Neural crest cell (in vitro differentiated cells): ENCODE data around the gene TRIM46. TPM values are rescaled to one million over a fixed set of nuclear protein-coding genes. Genes with fewer than 3 reads are reported as not detected.
"Not testable (repeated sequence)": the region's sequence is repeated elsewhere in the genome, so short reads cannot be mapped to it uniquely, and the experiment has no call there.

Experiments used
- DNase-seq: peaks from one replicate; pipeline ENCODE4 v3.0.0; 2021; ENCODE audit warnings: low read depth, mixed read lengths, low spot score
- H3K27ac Mint-ChIP-seq: one replicate; pipeline ENCODE4 v1.8.0; 2021; ENCODE audit warnings: mild to moderate bottlenecking, mixed read lengths; ENCODE audit not compliant: unreplicated experiment
- H3K27me3 Mint-ChIP-seq: 2 replicates; pipeline ENCODE4 v1.8.0; 2021; ENCODE audit warnings: low read depth, mild to moderate bottlenecking, mixed read lengths
- H3K36me3 Mint-ChIP-seq: 2 replicates; pipeline ENCODE4 v1.8.0; 2021; ENCODE audit warnings: low read depth, mild to moderate bottlenecking, mixed read lengths
- H3K4me1 Mint-ChIP-seq: 2 replicates; pipeline ENCODE4 v1.8.0; 2021; ENCODE audit warnings: mixed read lengths
- H3K4me3 Mint-ChIP-seq: one replicate; pipeline ENCODE4 v1.8.0; 2021; ENCODE audit warnings: mild to moderate bottlenecking, mixed read lengths
- H3K9me3 Mint-ChIP-seq: 2 replicates; pipeline ENCODE4 v1.8.0; 2021; ENCODE audit warnings: mixed read lengths
- total RNA-seq: library from RNA; stranded (reverse); gene quantifications from 2 replicates; pipeline ENCODE4 v1.2.1, GENCODE V29; 2021
- TF ChIP-seq, protein P1 (sequence below): fragments of 200-600 bp; sonication (generic); conservative IDR thresholded peaks from 2 replicates; pipeline ENCODE4 v1.5.0; 2021; ENCODE audit warnings: antibody characterized with exemption, mild to moderate bottlenecking

The TRIM46 gene
- total RNA-seq, 1 donor from 2014 or later = 9.8 TPM

DNA sequence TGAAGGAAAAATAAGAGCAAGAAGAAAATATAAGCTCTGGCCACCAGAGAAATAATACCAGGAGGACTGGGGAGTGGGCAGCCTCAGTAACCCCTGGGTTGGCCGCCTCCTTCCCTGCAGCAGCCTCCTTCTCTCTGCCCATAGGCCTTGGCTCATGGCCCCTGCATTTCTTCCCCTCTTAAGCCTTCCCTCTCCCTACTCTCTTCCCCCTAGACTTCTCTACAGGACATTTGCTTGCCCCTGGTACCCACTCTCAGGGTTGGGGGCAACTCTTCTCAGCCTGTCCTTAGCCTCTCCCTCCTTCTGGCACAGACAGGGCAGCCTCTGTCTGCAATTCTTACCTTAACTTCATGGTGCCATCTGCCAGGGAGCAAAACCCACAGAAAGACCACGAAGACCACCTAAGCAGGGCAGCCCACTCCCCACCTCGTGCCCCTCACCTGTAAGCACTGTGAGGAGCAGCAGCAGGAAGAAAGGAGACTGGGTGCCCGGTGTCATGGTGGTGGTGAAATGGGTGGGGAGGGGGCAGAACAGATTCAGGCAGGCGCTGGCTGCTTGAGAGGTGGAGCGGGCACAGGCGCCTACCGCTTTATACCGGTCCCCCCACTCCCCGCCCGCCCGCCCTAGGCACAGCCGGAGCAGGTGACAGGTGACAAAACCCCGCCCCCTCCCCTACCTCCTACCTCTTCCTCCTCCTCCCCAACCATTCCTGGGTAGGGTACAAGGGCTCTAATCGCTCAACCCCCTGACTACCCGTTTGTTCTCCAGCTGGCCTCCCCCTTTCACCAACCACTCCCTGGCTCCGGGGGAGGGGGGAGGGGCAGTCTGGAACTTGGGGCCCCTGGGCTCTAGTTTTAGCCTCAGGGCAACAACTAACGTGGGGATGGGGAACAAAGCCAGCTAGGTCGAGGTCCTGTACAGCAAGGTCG is 19.0 kb downstream of the TRIM46 start:
- TF ChIP-seq, protein P1, sequence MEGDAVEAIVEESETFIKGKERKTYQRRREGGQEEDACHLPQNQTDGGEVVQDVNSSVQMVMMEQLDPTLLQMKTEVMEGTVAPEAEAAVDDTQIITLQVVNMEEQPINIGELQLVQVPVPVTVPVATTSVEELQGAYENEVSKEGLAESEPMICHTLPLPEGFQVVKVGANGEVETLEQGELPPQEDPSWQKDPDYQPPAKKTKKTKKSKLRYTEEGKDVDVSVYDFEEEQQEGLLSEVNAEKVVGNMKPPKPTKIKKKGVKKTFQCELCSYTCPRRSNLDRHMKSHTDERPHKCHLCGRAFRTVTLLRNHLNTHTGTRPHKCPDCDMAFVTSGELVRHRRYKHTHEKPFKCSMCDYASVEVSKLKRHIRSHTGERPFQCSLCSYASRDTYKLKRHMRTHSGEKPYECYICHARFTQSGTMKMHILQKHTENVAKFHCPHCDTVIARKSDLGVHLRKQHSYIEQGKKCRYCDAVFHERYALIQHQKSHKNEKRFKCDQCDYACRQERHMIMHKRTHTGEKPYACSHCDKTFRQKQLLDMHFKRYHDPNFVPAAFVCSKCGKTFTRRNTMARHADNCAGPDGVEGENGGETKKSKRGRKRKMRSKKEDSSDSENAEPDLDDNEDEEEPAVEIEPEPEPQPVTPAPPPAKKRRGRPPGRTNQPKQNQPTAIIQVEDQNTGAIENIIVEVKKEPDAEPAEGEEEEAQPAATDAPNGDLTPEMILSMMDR = no peak
- peaks cover 9% of the 10 kb centered on the region for H3K27me3 Mint-ChIP-seq
- peaks cover 14% of the 10 kb centered on the region for H3K36me3 Mint-ChIP-seq
- no peak for DNase-seq
- H3K27ac Mint-ChIP-seq = peak overlapping the region; percentile 99
- no peaks in the 10 kb centered on the region for H3K9me3 Mint-ChIP-seq
- H3K4me1 Mint-ChIP-seq = peaks cover 55% of the 10 kb centered on the region
- H3K4me3 Mint-ChIP-seq = peak overlapping the region; percentile 93

DNA sequence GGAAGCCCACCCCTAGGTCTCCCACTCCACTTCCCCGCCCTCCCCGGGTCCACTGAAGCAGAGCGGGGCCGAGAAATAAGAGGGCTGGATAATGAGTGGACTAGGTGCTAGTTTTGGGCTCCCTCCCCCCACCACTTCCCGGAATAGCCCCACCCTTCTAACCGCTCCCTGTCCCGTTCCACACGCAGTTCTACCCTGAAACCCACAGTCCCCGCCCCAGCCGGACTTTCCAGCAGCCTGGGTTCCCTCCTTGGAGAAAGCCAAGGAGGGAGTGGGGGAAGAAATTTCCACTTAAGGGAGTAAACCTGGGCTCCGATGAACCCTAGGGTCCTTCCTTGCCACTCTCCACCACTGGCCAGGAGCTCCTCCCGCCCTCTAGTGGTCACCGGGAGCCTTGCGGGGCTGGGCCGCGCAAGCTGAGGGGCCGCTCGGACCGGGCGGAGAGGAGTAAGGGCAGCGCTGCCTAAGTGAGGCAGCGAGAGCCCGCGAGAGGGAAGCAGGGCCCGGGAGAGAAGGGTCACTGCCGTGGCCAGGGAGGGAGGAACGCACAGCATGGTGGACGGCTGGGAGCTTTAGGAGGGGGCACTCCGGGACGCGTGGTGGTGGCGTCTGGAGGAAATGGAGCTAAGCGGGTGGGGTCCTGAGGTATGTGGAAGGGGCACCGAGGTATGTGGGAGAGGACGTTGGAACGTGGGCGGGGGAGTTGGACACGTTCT is 19.8 kb downstream of the TRIM46 start:
- Mint-ChIP-seq H3K4me1 (peaks cover 57% of the 10 kb centered on the region), H3K36me3 (peaks cover 17% of the 10 kb centered on the region), H3K27ac (peak overlapping the region; percentile 99), H3K27me3 (peaks cover 5% of the 10 kb centered on the region), H3K9me3 (no peaks in the 10 kb centered on the region), H3K4me3 (peak overlapping the region; percentile 93)
- TF ChIP-seq, protein P1 = peak; percentile 99
- peak; percentile 99 for DNase-seq

DNA sequence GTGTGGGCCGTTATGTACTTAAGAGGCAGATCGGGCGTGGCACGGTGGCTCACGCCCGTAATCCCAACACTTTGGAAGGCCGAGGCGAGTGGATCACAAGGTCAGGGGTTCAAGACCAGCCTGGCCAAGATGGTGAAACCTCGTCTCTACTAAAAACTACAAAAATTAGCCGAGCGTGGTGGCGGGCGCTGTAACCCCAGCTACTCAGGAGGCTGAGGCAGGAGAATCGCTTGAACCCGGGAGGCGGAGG is 20.3 kb downstream of the TRIM46 start:
- peaks cover 57% of the 10 kb centered on the region for H3K4me1 Mint-ChIP-seq
- H3K36me3 Mint-ChIP-seq = peaks cover 17% of the 10 kb centered on the region
- H3K4me3 Mint-ChIP-seq = peak overlapping the region; percentile 93
- H3K27me3 Mint-ChIP-seq, H3K9me3 Mint-ChIP-seq, DNase-seq: not testable (repeated sequence)
- peak overlapping the region; percentile 99 for H3K27ac Mint-ChIP-seq

DNA sequence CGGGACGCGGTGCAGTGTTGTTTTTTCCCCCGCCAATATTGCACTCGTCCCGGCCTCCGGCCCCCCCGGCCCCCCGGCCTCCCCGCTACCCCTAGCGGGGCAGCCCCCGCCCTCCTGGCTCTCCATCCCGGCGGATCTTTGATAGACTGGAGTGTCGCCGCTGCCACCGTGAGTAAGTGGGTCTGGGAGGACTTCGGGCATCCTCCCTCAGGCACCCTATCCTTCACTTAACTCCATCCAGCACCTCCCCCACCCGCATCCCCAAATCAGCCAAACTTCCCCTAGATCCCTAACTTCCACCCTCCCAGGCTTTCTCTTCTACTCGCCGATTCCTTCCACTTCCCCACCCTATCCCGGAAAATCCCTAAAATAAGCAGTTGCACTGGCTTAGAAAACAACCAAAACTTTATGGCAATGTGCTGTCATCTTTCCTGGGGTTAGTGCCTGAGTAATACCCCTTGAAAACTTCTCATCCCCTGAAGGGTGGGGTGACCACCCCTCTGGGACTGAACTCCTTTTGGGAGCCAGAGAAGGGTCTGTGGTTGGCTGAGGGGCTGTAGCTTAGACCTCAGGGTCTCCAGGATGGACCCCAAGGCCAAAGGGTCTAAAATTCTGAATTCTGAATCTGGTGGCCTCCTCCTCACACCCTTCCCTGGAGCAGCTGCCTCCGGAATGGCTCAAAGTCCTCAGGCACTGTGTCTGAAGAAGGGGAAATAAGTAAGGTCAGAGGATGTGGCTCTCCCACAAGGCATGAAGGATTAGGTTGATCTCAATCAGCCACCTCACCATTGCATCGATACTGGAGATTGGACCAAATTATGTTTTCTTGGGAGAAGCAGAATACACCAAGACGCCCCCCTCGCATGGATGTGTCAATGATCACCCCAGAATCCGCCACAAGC is 21.8 kb downstream of the TRIM46 start:
- TF ChIP-seq, protein P1 = no peak
- Mint-ChIP-seq H3K36me3 (peaks cover 27% of the 10 kb centered on the region), H3K4me3 (peak overlapping the region; percentile 96), H3K27me3 (peaks cover 5% of the 10 kb centered on the region), H3K4me1 (peaks cover 63% of the 10 kb centered on the region), H3K9me3 (no peaks in the 10 kb centered on the region), H3K27ac (peak overlapping the region; percentile 98)
- DNase-seq = no peak

DNA sequence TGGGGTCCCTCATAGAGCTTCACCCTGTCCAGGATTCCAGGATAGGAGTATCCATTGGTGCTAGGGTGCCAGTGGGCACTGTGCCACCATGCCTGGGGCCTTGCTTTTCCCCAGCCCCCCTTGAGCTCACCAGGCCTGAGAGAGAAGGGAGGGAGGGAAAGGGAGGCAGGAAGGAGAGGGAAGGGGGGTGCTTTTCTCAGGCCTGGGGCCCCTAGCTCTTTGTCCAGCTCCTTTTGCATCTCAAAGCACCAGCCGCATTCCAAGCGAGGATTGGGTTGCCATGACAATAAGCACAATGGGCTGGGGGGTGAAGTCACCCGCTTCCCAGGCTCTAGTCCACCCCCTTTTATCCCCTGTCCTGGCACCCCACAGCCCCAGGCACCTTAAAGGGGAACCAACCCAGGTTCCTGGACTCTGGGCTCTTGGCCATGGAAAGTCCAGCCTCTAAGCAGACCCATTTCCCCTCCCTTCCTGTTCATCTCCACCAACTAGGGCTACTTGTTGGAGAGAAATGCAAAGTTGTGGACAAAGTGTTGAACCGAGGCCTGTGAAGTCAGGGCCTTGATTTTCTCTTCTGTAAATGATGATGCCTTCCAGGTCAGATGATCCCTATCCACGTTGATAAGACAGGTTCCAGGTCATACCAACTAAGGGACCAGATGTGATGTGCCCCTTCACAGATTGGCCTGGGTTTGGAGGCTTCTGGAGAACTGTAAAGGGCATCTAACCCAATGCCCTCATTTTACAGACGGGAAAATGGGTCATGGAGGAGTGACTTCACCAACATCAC is 22.6 kb downstream of the TRIM46 start:
- peak overlapping the region; percentile 98 for H3K27ac Mint-ChIP-seq
- TF ChIP-seq, protein P1 = no peak
- peaks cover 27% of the 10 kb centered on the region for H3K36me3 Mint-ChIP-seq
- peaks cover 5% of the 10 kb centered on the region for H3K27me3 Mint-ChIP-seq
- peak; percentile 50 for DNase-seq
- H3K4me1 Mint-ChIP-seq = peaks cover 68% of the 10 kb centered on the region
- H3K4me3 Mint-ChIP-seq = peak overlapping the region; percentile 96
- no peaks in the 10 kb centered on the region for H3K9me3 Mint-ChIP-seq
